HL-60 (cell line): ENCODE data around the gene HK1.

Experiments used
- GABPA ChIP-seq: IDR thresholded peaks from 2 replicates; pipeline ENCODE4 v1.6.1; 2012; ENCODE audit warnings: low read depth
- TF ChIP-seq, protein P1 (sequence below): IDR thresholded peaks from one replicate; pipeline ENCODE4 v1.5.1; 2011; ENCODE audit warnings: low read length, control low read depth, inconsistent platforms; ENCODE audit not compliant: insufficient read depth

DNA sequence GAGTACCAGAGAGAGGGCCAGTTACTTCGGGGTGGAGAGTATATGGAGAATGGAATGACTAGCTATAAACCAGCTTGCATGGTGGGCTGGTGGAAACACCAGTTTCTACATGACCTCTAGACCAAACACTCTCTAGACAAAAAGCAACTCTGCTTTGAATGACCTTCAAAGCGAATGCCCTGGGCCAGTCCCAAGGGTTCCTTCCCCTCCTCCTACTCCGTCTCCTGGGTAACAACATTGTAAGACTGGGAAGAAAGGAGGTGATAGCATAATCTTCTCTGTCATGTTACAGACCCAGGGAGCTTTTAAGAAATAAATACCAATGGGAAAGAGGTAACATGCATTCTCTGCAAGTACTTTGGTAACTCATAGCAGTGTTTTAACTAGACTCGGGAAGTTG lies 7.4 kb downstream of the HK1 start:
- TF ChIP-seq, protein P1, sequence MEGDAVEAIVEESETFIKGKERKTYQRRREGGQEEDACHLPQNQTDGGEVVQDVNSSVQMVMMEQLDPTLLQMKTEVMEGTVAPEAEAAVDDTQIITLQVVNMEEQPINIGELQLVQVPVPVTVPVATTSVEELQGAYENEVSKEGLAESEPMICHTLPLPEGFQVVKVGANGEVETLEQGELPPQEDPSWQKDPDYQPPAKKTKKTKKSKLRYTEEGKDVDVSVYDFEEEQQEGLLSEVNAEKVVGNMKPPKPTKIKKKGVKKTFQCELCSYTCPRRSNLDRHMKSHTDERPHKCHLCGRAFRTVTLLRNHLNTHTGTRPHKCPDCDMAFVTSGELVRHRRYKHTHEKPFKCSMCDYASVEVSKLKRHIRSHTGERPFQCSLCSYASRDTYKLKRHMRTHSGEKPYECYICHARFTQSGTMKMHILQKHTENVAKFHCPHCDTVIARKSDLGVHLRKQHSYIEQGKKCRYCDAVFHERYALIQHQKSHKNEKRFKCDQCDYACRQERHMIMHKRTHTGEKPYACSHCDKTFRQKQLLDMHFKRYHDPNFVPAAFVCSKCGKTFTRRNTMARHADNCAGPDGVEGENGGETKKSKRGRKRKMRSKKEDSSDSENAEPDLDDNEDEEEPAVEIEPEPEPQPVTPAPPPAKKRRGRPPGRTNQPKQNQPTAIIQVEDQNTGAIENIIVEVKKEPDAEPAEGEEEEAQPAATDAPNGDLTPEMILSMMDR = no peak
- no peak for TF ChIP-seq GABPA
